Measurements from ENCODE around the gene HFE.

DNA sequence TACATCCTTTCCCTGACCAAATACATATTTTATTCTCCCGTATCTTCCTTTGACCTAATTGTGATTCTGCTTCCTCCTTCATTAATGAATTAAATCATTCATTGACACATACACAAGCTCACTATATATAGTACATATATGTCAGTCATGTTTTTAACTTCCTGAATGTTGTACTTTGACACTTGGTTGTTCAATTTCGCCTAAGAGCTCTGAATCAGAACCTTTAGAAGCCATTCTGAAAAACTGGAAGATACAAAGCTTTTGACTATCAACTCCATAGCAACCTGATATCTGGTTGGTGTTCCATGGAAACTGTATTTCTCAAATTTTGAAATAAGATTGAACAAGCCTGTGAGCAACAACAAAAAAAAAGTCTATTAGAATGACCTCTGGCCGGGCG lies 27.3 kb upstream of the HFE start:
- TF ChIP-seq, protein P1, sequence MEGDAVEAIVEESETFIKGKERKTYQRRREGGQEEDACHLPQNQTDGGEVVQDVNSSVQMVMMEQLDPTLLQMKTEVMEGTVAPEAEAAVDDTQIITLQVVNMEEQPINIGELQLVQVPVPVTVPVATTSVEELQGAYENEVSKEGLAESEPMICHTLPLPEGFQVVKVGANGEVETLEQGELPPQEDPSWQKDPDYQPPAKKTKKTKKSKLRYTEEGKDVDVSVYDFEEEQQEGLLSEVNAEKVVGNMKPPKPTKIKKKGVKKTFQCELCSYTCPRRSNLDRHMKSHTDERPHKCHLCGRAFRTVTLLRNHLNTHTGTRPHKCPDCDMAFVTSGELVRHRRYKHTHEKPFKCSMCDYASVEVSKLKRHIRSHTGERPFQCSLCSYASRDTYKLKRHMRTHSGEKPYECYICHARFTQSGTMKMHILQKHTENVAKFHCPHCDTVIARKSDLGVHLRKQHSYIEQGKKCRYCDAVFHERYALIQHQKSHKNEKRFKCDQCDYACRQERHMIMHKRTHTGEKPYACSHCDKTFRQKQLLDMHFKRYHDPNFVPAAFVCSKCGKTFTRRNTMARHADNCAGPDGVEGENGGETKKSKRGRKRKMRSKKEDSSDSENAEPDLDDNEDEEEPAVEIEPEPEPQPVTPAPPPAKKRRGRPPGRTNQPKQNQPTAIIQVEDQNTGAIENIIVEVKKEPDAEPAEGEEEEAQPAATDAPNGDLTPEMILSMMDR (IDR thresholded peaks at IDR 0.05; ENCODE audit: low read length) = no peak
- no peak for TF ChIP-seq EZH2 (optimal IDR thresholded peaks at IDR 0.05; ENCODE audit: low read depth, low read length)
